IMR-90 (cell line): ENCODE measurements around the gene CYSRT1. TPM values are rescaled to one million over a fixed set of nuclear protein-coding genes. Genes with fewer than 3 reads are reported as not detected.

Experiments used
- ATAC-seq: fragments of 200-7000 bp; cut with Tn5 transposase; 2 replicates; pipeline ENCODE4 v1.9.1; 2020; ENCODE audit warnings: low read depth, mild to moderate bottlenecking, moderate library complexity
- BruUV-seq: library from RNA; stranded (reverse); fragments of 400-500 nt; replicated peaks from 2 replicates; lab custom pipeline; 2021; lab: Mats Ljungman, UMichigan
- CTCF ChIA-PET: fragments of 300-600 bp; formaldehyde crosslinking; extraction: SDS; loops from one replicate; lab custom pipeline; 2021; ENCODE audit warnings: antibody characterized with exemption; lab: Yijun Ruan, JAX
- POLR2A ChIA-PET: fragments of 300-600 bp; sonication (Branson Sonifier 250); formaldehyde crosslinking; loops from one replicate; lab custom pipeline; 2022; ENCODE audit warnings: antibody characterized with exemption; ENCODE audit not compliant: unreplicated experiment; lab: Charles Lee
- DNase-seq: peaks from one replicate; pipeline ENCODE4 v3.0.0; 2013
- H2AFZ ChIP-seq: replicated peaks from 2 replicates; pipeline ENCODE3; 2013; ENCODE audit warnings: low read length, mild to moderate bottlenecking; ENCODE audit not compliant: poor library complexity
- H2AK5ac ChIP-seq: 2 replicates; pipeline ENCODE4 v1.6.1; 2013; ENCODE audit warnings: low read depth, low read length, inconsistent platforms
- H2AK9ac ChIP-seq: replicated peaks from 2 replicates; pipeline ENCODE3; 2013; ENCODE audit warnings: mild to moderate bottlenecking, low read depth, low read length, moderate library complexity; ENCODE audit not compliant: poor library complexity
- H2BK120ac ChIP-seq: 2 replicates; pipeline ENCODE4 v1.6.1; 2013; ENCODE audit warnings: low read depth, low read length, inconsistent platforms
- H2BK15ac ChIP-seq: 3 replicates; pipeline ENCODE4 v1.6.1; 2013; ENCODE audit warnings: low read depth, low read length, inconsistent platforms
- H2BK20ac ChIP-seq: 2 replicates; pipeline ENCODE4 v1.6.1; 2013; ENCODE audit warnings: low read depth, mild to moderate bottlenecking, inconsistent platforms, low read length, moderate library complexity
- H2BK5ac ChIP-seq: 2 replicates; pipeline ENCODE4 v1.6.1; 2013; ENCODE audit warnings: mild to moderate bottlenecking, low read depth, low read length, inconsistent platforms; ENCODE audit not compliant: poor library complexity, severe bottlenecking
- H3K14ac ChIP-seq: replicated peaks from 2 replicates; pipeline ENCODE4 v1.6.1; 2013; ENCODE audit warnings: low read depth, low read length, inconsistent platforms
- H3K18ac ChIP-seq: 2 replicates; pipeline ENCODE4 v1.6.1; 2013; ENCODE audit warnings: low read depth, low read length, control low read depth
- H3K23ac ChIP-seq: 2 replicates; pipeline ENCODE4 v1.6.1; 2013; ENCODE audit warnings: low read depth, low read length, inconsistent platforms
- H3K27ac ChIP-seq: 2 replicates; pipeline ENCODE4 v1.5.1; 2013; ENCODE audit warnings: mild to moderate bottlenecking, control low read depth, low read length; ENCODE audit not compliant: insufficient read depth
- H3K27me3 ChIP-seq: 2 replicates; pipeline ENCODE4 v1.6.1; 2013; ENCODE audit warnings: low read length; ENCODE audit not compliant: control insufficient read depth, insufficient read depth
- H3K36me3 ChIP-seq: 2 replicates; pipeline ENCODE4 v1.6.1; 2013; ENCODE audit warnings: low read length, mixed read lengths; ENCODE audit not compliant: control insufficient read depth, insufficient read depth
- H3K4ac ChIP-seq: 2 replicates; pipeline ENCODE4 v1.6.1; 2013; ENCODE audit warnings: low read depth, low read length, inconsistent platforms
- H3K4me1 ChIP-seq: 2 replicates; pipeline ENCODE4 v1.6.1; 2013; ENCODE audit warnings: low read length, mixed read lengths; ENCODE audit not compliant: control insufficient read depth, insufficient read depth
- H3K4me2 ChIP-seq: 2 replicates; pipeline ENCODE4 v1.6.1; 2013; ENCODE audit warnings: low read depth, mild to moderate bottlenecking, control low read depth, low read length, moderate library complexity
- H3K4me3 ChIP-seq: 2 replicates; pipeline ENCODE4 v1.5.1; 2013; ENCODE audit warnings: low read depth, mild to moderate bottlenecking, control low read depth, low read length, moderate library complexity; ENCODE audit not compliant: insufficient read depth
- H3K56ac ChIP-seq: 2 replicates; pipeline ENCODE4 v1.6.1; 2013; ENCODE audit warnings: low read length, inconsistent platforms; ENCODE audit not compliant: insufficient read depth; ENCODE audit errors: extremely low read depth
- H3K79me1 ChIP-seq, 2 experiments: 2 replicates each; pipeline ENCODE4 v1.6.1; 2013; ENCODE audit warnings: low read length in 2 of 2, inconsistent platforms in 1 of 2, low read depth in 1 of 2
- H3K9ac ChIP-seq: 2 replicates; pipeline ENCODE4 v1.6.1; 2013; ENCODE audit warnings: low read depth, low read length, control low read depth
- H3K9me1 ChIP-seq: 2 replicates; pipeline ENCODE4 v1.6.1; 2013; ENCODE audit warnings: low read length, inconsistent platforms; ENCODE audit not compliant: insufficient read depth
- H3K9me3 ChIP-seq: 2 replicates; pipeline ENCODE4 v1.6.1; 2013; ENCODE audit warnings: low read length; ENCODE audit not compliant: control insufficient read depth, insufficient read depth
- H4K20me1 ChIP-seq: 2 replicates; pipeline ENCODE4 v1.6.1; 2013; ENCODE audit warnings: low read length, inconsistent platforms; ENCODE audit not compliant: insufficient read depth
- H4K5ac ChIP-seq: 2 replicates; pipeline ENCODE4 v1.6.1; 2013; ENCODE audit warnings: mild to moderate bottlenecking, low read depth, low read length, control low read depth
- H4K8ac ChIP-seq, 2 experiments: 2 replicates each; pipeline ENCODE4 v1.6.1; 2013; ENCODE audit warnings: low read depth in 2 of 2, low read length in 2 of 2, control low read depth in 1 of 2, inconsistent platforms in 1 of 2
- H4K91ac ChIP-seq: 2 replicates; pipeline ENCODE4 v1.6.1; 2013; ENCODE audit warnings: low read depth, low read length, inconsistent platforms; ENCODE audit not compliant: insufficient read depth
- BHLHE40 ChIP-seq: fragments of 150-350 bp; IDR thresholded peaks from 2 replicates; pipeline ENCODE4 v1.6.1; 2016; ENCODE audit warnings: mild to moderate bottlenecking, low read depth, low read length
- CEBPB ChIP-seq: IDR thresholded peaks from 2 replicates; pipeline ENCODE4 v1.6.1; 2012; ENCODE audit warnings: low read depth, low read length, improper control_type of control experiment
- CHD1 ChIP-seq: IDR thresholded peaks from 2 replicates; pipeline ENCODE4 v1.6.1; 2012; ENCODE audit warnings: low read depth, low read length, improper control_type of control experiment
- FOS ChIP-seq: fragments of 150-350 bp; IDR thresholded peaks from 2 replicates; pipeline ENCODE4 v1.6.1; 2016; ENCODE audit warnings: low read depth, low read length
- MAZ ChIP-seq: IDR thresholded peaks from 2 replicates; pipeline ENCODE4 v1.6.1; 2012; ENCODE audit warnings: low read depth, mild to moderate bottlenecking, low read length, improper control_type of control experiment, moderate library complexity, borderline replicate concordance
- MXI1 ChIP-seq: IDR thresholded peaks from 2 replicates; pipeline ENCODE4 v1.6.1; 2012; ENCODE audit warnings: low read depth, mild to moderate bottlenecking, low read length, moderate library complexity, borderline replicate concordance
- NFE2L2 ChIP-seq: fragments of 150-350 bp; IDR thresholded peaks from 2 replicates; pipeline ENCODE4 v1.6.1; 2016; ENCODE audit warnings: low read depth, mild to moderate bottlenecking, low read length
- RAD21 ChIP-seq: IDR thresholded peaks from 2 replicates; pipeline ENCODE4 v1.6.1; 2012; ENCODE audit warnings: low read length, improper control_type of control experiment
- RCOR1 ChIP-seq: IDR thresholded peaks from 2 replicates; pipeline ENCODE4 v1.6.1; 2012; ENCODE audit warnings: mild to moderate bottlenecking, low read length, improper control_type of control experiment; ENCODE audit not compliant: insufficient replicate concordance
- RFX5 ChIP-seq: IDR thresholded peaks from 2 replicates; pipeline ENCODE4 v1.8.0; 2012; ENCODE audit warnings: low read depth, mild to moderate bottlenecking, low read length, moderate library complexity
- SMC3 ChIP-seq: fragments of 150-350 bp; IDR thresholded peaks from 2 replicates; pipeline ENCODE4 v1.6.1; 2016; ENCODE audit warnings: low read depth, mild to moderate bottlenecking, antibody characterized with exemption, low read length, moderate library complexity
- USF2 ChIP-seq: fragments of 150-350 bp; IDR thresholded peaks from 2 replicates; pipeline ENCODE4 v1.6.1; 2017; ENCODE audit warnings: mild to moderate bottlenecking, antibody characterized with exemption, low read length, low read depth
- WGBS, 2 experiments: methylation state at CpG; one replicate each; pipeline versions ENCODE4 v1.1.5 to v1.1.7; 2013; ENCODE audit warnings: missing lambda C conversion rate in 2 of 2; ENCODE audit not compliant: insufficient read length in 1 of 2; ENCODE audit errors: extremely low coverage in 2 of 2; 5-methylcytosine and 5-hydroxymethylcytosine counted together
- dilution Hi-C: fragments of 300-500 bp; cut with HindIII; formaldehyde crosslinking; loops from one replicate; pipeline ENCODE4 v1.14.3; 2018; ENCODE audit warnings: low sequenced_read_pairs; ENCODE audit not compliant: unreplicated experiment
- in situ Hi-C: fragments of 300-500 bp; cut with MboI; formaldehyde crosslinking; loops from 3 replicates; pipeline ENCODE4 v1.14.3; 2019; ENCODE audit warnings: low sequenced_read_pairs, inconsistent platforms, mixed read lengths
- intact Hi-C: fragments of 100-400 bp; cut with micrococcal nuclease; formaldehyde crosslinking; loops from 2 replicates; pipeline ENCODE4 v1.10.0; 2022
- polyA plus RNA-seq, 3 experiments: library from polyadenylated mRNA; depleted of rRNA; stranded (reverse); fragments of >200 nt; gene quantifications; 2 replicates each; pipeline ENCODE4 v1.2.3, GENCODE V29; 2012; ENCODE audit warnings: low replicate concordance in 1 of 3
- total RNA-seq: library from RNA; depleted of rRNA; stranded (reverse); fragments of >200 nt; gene quantifications from 2 replicates; pipeline ENCODE4 v1.2.3, GENCODE V29; 2012

CYSRT1 gene
- total and polyA plus RNA-seq, 2 of the 4 experiments (the other 2 are of a cell fraction), result 0.18 to 0.84 TPM

- Histone ChIP-seq H3K9me1 (0 out of 2 replicates have a peak, but pooled peaks cover 2% of the 10 kb centered on the region), H4K20me1 (peaks cover 6% of the 10 kb centered on the region; the same call in 1 of the 2 replicates), H3K79me1 (peaks cover 0 to 29% of the 10 kb centered on the region in 2 experiments), H2BK120ac (no peak overlapping the region), H3K14ac (no peak overlapping the region), H2BK5ac (no peak overlapping the region), H2AK5ac (no peak overlapping the region), H2AFZ (no peak overlapping the region), H2BK15ac (no peak overlapping the region), H3K23ac (no peak overlapping the region), H3K9me3 (no peaks in the 10 kb centered on the region), H3K56ac (no peak overlapping the region), H3K4me2 (no peak overlapping the region), H3K9ac (no peak overlapping the region), H3K18ac (no peak overlapping the region), H3K27ac (no peak overlapping the region), H4K5ac (no peak overlapping the region), H3K27me3 (no peaks in the 10 kb centered on the region), H3K36me3 (peaks cover 66% of the 10 kb centered on the region), H3K4me1 (peaks cover 7% of the 10 kb centered on the region; the same call in 1 of the 2 replicates), H3K4me3 (no peak overlapping the region), H2AK9ac (no peak overlapping the region), H4K8ac (no peak overlapping the region), H3K4ac (no peak overlapping the region), H4K91ac (no peak overlapping the region), H2BK20ac (no peak overlapping the region)
- ATAC-seq (no peak), DNase-seq (no peak)
- 95% methylated on average over 27 of the region's 27 CpGs; no CpG with 5 or more reads in 1 of the 2 experiments for WGBS, 2 experiments
- CTCF ChIA-PET, result no interaction called here
- intact Hi-C loops (no loop called here), in situ Hi-C loops (no loop called here), dilution Hi-C loops (no loop called here)
- TF ChIP-seq CHD1 (no peak), RAD21 (no peak), SMC3 (no peak), MAZ (no peak), MXI1 (no peak), RCOR1 (no peak), CEBPB (no peak), BHLHE40 (no peak), RFX5 (no peak), NFE2L2 (no peak), USF2 (no peak), FOS (no peak)
- no TSS peak for BruUV-seq
- POLR2A ChIA-PET, result no interaction called here
These were observed 40.9 kb upstream of the CYSRT1 start for GRCh38 chr9:137183980-137184595.
